Lower leg skin (tissue), 3 donors: ENCODE measurements around the gene GAP43.

Experiments
- POLR2A ChIP-seq, 2 donors: fragments of 450-650 bp; IDR thresholded peaks; one replicate each; pipeline ENCODE4 v1.6.1; 2016 to 2017; ENCODE audit warnings: antibody characterized with exemption in 2 of 2, mild to moderate bottlenecking in 1 of 2, moderate library complexity in 1 of 2
- TF ChIP-seq, protein P1 (sequence below), 3 donors: fragments of 450-650 bp; IDR thresholded peaks; one replicate each; pipeline ENCODE4 v1.5.1; 2016; ENCODE audit warnings: antibody characterized with exemption in 3 of 3, mild to moderate bottlenecking in 3 of 3, moderate library complexity in 2 of 3

DNA sequence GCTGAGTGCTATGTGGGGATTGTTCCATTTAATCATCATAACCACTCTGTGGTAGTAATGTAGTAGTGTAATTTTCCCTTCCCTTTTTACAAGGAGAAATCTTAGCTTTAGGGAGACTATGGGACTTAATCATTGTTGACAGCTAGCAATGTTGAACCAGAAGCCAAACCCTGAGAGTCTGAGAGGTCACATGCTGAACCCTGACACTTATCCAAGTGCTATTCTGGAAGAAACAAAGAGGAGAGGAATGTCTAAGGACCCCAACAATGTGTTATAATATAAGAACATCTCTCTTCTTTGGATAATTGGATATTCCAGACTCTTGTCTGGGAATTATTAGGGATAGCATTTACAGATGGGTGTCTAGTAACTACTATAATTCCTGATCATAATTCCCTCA lies 58.4 kb downstream of the GAP43 start:
- TF ChIP-seq, protein P1, sequence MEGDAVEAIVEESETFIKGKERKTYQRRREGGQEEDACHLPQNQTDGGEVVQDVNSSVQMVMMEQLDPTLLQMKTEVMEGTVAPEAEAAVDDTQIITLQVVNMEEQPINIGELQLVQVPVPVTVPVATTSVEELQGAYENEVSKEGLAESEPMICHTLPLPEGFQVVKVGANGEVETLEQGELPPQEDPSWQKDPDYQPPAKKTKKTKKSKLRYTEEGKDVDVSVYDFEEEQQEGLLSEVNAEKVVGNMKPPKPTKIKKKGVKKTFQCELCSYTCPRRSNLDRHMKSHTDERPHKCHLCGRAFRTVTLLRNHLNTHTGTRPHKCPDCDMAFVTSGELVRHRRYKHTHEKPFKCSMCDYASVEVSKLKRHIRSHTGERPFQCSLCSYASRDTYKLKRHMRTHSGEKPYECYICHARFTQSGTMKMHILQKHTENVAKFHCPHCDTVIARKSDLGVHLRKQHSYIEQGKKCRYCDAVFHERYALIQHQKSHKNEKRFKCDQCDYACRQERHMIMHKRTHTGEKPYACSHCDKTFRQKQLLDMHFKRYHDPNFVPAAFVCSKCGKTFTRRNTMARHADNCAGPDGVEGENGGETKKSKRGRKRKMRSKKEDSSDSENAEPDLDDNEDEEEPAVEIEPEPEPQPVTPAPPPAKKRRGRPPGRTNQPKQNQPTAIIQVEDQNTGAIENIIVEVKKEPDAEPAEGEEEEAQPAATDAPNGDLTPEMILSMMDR (IDR thresholded peaks at IDR 0.05) = no peak
- TF ChIP-seq POLR2A (IDR thresholded peaks at IDR 0.05) = no peak
